ENCODE data around the gene SPECC1L.

DNA sequence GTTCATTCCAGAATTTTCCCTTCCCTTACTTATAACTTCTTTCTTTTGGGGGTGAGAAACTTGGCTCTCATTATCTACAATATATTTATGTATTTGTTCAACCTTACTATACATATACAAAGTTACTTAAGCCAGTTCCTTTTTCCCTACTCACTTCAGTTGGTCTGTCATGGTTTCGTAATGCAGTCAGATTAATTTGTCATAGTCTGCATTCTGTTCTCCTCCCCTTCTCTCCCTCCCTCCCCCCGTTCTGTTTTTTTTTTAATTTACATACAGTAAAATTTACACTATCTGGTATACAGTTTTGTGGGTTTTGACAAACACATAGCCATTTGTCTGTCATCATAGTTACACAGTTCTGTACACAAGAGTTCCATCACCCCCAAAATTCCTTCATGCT is 84.9 kb downstream of the SPECC1L start:
- TF ChIP-seq, protein P1, sequence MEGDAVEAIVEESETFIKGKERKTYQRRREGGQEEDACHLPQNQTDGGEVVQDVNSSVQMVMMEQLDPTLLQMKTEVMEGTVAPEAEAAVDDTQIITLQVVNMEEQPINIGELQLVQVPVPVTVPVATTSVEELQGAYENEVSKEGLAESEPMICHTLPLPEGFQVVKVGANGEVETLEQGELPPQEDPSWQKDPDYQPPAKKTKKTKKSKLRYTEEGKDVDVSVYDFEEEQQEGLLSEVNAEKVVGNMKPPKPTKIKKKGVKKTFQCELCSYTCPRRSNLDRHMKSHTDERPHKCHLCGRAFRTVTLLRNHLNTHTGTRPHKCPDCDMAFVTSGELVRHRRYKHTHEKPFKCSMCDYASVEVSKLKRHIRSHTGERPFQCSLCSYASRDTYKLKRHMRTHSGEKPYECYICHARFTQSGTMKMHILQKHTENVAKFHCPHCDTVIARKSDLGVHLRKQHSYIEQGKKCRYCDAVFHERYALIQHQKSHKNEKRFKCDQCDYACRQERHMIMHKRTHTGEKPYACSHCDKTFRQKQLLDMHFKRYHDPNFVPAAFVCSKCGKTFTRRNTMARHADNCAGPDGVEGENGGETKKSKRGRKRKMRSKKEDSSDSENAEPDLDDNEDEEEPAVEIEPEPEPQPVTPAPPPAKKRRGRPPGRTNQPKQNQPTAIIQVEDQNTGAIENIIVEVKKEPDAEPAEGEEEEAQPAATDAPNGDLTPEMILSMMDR (IDR thresholded peaks at IDR 0.05; ENCODE audit: insufficient read depth, low read length), result no peak
- no peak for TF ChIP-seq POLR2AphosphoS5 (IDR thresholded peaks at IDR 0.05; ENCODE audit: low read depth)
